K562 (cell line): Measurements from ENCODE around the gene SOST.
"Not testable (repeated sequence)": the region's sequence is repeated elsewhere in the genome, so short reads cannot be mapped to it uniquely, and the experiment has no call there.

Experiments used
- FOXJ3 ChIP-seq: sonication (generic); formaldehyde crosslinking; IDR thresholded peaks from 2 replicates; pipeline ENCODE4 v1.4.0; 2020; ENCODE audit warnings: mild to moderate bottlenecking, missing genetic modification reagents
- HDGF ChIP-seq: fragments of 450-650 bp; IDR thresholded peaks from 2 replicates; pipeline ENCODE4 v1.6.1; 2016
- MAZ ChIP-seq, 2 experiments: fragments of 450-650 bp in 1 of 2; sonication (generic) in 1 of 2; formaldehyde crosslinking; IDR thresholded peaks in 1 of 2; conservative IDR thresholded peaks in 1 of 2; 2 replicates each; pipeline versions ENCODE4 v1.4.0 to v1.5.0; 2020; ENCODE audit warnings: mild to moderate bottlenecking in 1 of 2, missing genetic modification reagents in 1 of 2
- POLR2AphosphoS5 ChIP-seq: IDR thresholded peaks from 2 replicates; pipeline ENCODE4 v1.6.1; 2011; ENCODE audit warnings: mild to moderate bottlenecking, low read depth, low read length, moderate library complexity; ENCODE audit not compliant: control insufficient read depth, insufficient read depth
- TCF7 ChIP-seq: sonication (generic); IDR thresholded peaks from 2 replicates; pipeline ENCODE4 v1.6.1; 2016; ENCODE audit warnings: antibody characterized with exemption, borderline replicate concordance
- YY1 ChIP-seq, 3 experiments: IDR thresholded peaks; 2 replicates each; pipeline ENCODE4 v1.6.1; 2011; ENCODE audit warnings: low read length in 2 of 3, mild to moderate bottlenecking in 2 of 3, moderate library complexity in 2 of 3, borderline replicate concordance in 1 of 3, control low read depth in 1 of 3, low read depth in 1 of 3; ENCODE audit not compliant: insufficient read depth in 3 of 3, insufficient replicate concordance in 2 of 3, control insufficient read depth in 1 of 3, insufficient read length in 1 of 3; ENCODE audit errors: extremely low read depth in 1 of 3
- ZFPM2 ChIP-seq: fragments of 250-450 bp; sonication (Bioruptor Pico); IDR thresholded peaks from 2 replicates; pipeline ENCODE4 v1.5.1; 2022; ENCODE audit warnings: mild to moderate bottlenecking
- ZNF175 ChIP-seq: fragments of 200-800 bp; sonication (Bioruptor generic); IDR thresholded peaks from 2 replicates; pipeline ENCODE4 v1.6.1; 2016; ENCODE audit warnings: low read depth, mild to moderate bottlenecking, missing genetic modification characterization, missing compliant biosample characterization
- ZNF212 ChIP-seq: fragments of 450-650 bp; formaldehyde crosslinking; IDR thresholded peaks from 2 replicates; pipeline ENCODE4 v1.4.0; 2020; ENCODE audit warnings: mild to moderate bottlenecking
- ZNF644 ChIP-seq: fragments of 200-800 bp; sonication (Bioruptor generic); IDR thresholded peaks from 2 replicates; pipeline ENCODE4 v1.6.1; 2016; ENCODE audit warnings: low read depth, missing genetic modification characterization, missing compliant biosample characterization
- TF ChIP-seq, protein P1 (sequence below), 3 experiments: IDR thresholded peaks in 2 of 3; conservative IDR thresholded peaks in 1 of 3; 2 replicates each; pipeline ENCODE4 v1.5.1; 2011 to 2012; ENCODE audit warnings: low read length in 3 of 3, mild to moderate bottlenecking in 3 of 3, control low read depth in 2 of 3, improper control_type of control experiment in 1 of 3, inconsistent platforms in 1 of 3, low read depth in 1 of 3, mixed read lengths in 1 of 3, moderate library complexity in 1 of 3; ENCODE audit not compliant: insufficient read depth in 2 of 3
- TF ChIP-seq, protein P2 (sequence below): fragments of 450-650 bp; formaldehyde crosslinking; IDR thresholded peaks from 2 replicates; pipeline ENCODE4 v1.4.0; 2020; ENCODE audit warnings: mild to moderate bottlenecking, moderate library complexity
- TF ChIP-seq, protein P3 (sequence below): fragments of 450-650 bp; IDR thresholded peaks from 2 replicates; pipeline ENCODE4 v1.6.1; 2016; ENCODE audit warnings: low read depth, mild to moderate bottlenecking, moderate library complexity

DNA sequence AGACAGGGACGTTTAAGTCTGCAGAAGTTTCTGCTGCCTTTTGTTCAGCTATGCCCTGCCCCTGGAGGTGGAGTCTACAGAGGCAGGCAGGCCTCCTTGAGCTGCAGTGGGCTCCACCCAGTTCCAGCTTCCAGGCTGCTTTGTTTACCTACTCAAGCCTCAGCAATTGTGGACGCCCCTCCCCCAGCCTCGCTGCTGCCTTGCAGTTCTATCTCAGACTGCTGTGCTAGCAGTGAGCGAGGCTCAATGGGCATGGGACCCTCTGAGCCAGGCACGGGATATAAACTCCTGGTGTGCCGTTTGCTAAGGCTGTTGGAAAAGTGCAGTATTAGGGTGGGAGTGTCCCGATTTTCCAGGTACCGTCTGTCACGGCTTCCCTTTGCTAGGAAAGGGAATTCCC, 39.4 kb upstream of the SOST start:
- TF ChIP-seq ZNF175 (CRISPR knock-in tag); ZNF644 (tag); TCF7; HDGF; MAZ (CRISPR knock-in tag; conservative IDR thresholded peaks at IDR 0.05 in 1 of 2, IDR thresholded peaks at IDR 0.05 in 1 of 2); YY1 (IDR thresholded peaks at IDR 0.05; ENCODE audit: borderline replicate concordance in 1 of 3, control insufficient read depth in 1 of 3, extremely low read depth in 1 of 3, insufficient read depth in 3 of 3, insufficient read length in 1 of 3, insufficient replicate concordance in 2 of 3, low read depth in 1 of 3, low read length in 2 of 3); ZNF212 (CRISPR knock-in tag); ZFPM2 (CRISPR knock-in tag); FOXJ3 (CRISPR knock-in tag); POLR2AphosphoS5: not testable (repeated sequence)
- TF ChIP-seq, protein P1, sequence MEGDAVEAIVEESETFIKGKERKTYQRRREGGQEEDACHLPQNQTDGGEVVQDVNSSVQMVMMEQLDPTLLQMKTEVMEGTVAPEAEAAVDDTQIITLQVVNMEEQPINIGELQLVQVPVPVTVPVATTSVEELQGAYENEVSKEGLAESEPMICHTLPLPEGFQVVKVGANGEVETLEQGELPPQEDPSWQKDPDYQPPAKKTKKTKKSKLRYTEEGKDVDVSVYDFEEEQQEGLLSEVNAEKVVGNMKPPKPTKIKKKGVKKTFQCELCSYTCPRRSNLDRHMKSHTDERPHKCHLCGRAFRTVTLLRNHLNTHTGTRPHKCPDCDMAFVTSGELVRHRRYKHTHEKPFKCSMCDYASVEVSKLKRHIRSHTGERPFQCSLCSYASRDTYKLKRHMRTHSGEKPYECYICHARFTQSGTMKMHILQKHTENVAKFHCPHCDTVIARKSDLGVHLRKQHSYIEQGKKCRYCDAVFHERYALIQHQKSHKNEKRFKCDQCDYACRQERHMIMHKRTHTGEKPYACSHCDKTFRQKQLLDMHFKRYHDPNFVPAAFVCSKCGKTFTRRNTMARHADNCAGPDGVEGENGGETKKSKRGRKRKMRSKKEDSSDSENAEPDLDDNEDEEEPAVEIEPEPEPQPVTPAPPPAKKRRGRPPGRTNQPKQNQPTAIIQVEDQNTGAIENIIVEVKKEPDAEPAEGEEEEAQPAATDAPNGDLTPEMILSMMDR (IDR thresholded peaks at IDR 0.05 in 2 of 3, conservative IDR thresholded peaks at IDR 0.05 in 1 of 3; ENCODE audit: insufficient read depth in 2 of 3, low read depth in 1 of 3, low read length in 3 of 3) = not testable (repeated sequence)
- TF ChIP-seq, protein P2, sequence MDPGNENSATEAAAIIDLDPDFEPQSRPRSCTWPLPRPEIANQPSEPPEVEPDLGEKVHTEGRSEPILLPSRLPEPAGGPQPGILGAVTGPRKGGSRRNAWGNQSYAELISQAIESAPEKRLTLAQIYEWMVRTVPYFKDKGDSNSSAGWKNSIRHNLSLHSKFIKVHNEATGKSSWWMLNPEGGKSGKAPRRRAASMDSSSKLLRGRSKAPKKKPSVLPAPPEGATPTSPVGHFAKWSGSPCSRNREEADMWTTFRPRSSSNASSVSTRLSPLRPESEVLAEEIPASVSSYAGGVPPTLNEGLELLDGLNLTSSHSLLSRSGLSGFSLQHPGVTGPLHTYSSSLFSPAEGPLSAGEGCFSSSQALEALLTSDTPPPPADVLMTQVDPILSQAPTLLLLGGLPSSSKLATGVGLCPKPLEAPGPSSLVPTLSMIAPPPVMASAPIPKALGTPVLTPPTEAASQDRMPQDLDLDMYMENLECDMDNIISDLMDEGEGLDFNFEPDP (CRISPR knock-in tag) = not testable (repeated sequence)
- TF ChIP-seq, protein P3, sequence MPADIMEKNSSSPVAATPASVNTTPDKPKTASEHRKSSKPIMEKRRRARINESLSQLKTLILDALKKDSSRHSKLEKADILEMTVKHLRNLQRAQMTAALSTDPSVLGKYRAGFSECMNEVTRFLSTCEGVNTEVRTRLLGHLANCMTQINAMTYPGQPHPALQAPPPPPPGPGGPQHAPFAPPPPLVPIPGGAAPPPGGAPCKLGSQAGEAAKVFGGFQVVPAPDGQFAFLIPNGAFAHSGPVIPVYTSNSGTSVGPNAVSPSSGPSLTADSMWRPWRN = not testable (repeated sequence)
